HEK293T (cell line): ENCODE measurements around the gene CTNNA3.

Source experiments
- CTCF ChIA-PET: fragments of 350-600 bp; formaldehyde crosslinking; extraction: SDS; loops from one replicate; lab custom pipeline; 2021; ENCODE audit warnings: antibody characterized with exemption, inconsistent platforms; lab: Yijun Ruan, JAX
- POLR2A ChIA-PET: fragments of 350-600 bp; formaldehyde crosslinking; extraction: SDS; loops from one replicate; lab custom pipeline; 2020; ENCODE audit warnings: antibody characterized with exemption, inconsistent platforms; lab: Yijun Ruan, JAX
- DNase-seq: peaks from one replicate; pipeline ENCODE4 v3.0.0; 2012; ENCODE audit warnings: mixed read lengths; ENCODE audit errors: extremely low spot score
- ARNT ChIP-seq: fragments of 450-650 bp; IDR thresholded peaks from 2 replicates; pipeline ENCODE4 v1.6.1; 2017; ENCODE audit warnings: mild to moderate bottlenecking
- BHLHE40 ChIP-seq: fragments of 450-650 bp; IDR thresholded peaks from 2 replicates; pipeline ENCODE4 v1.6.1; 2016; ENCODE audit warnings: mild to moderate bottlenecking, moderate library complexity, borderline replicate concordance
- CTBP1 ChIP-seq: fragments of 450-650 bp; IDR thresholded peaks from 2 replicates; pipeline ENCODE4 v1.6.1; 2016; ENCODE audit warnings: borderline replicate concordance
- ELF4 ChIP-seq: fragments of 450-650 bp; IDR thresholded peaks from 2 replicates; pipeline ENCODE4 v1.6.1; 2017; ENCODE audit warnings: antibody characterized with exemption
- FOXA1 ChIP-seq: fragments of 450-650 bp; IDR thresholded peaks from 2 replicates; pipeline ENCODE4 v1.6.1; 2016; ENCODE audit warnings: mild to moderate bottlenecking
- FOXK2 ChIP-seq: fragments of 450-650 bp; IDR thresholded peaks from 2 replicates; pipeline ENCODE4 v1.6.1; 2016; ENCODE audit warnings: mild to moderate bottlenecking
- FOXM1 ChIP-seq: fragments of 450-650 bp; IDR thresholded peaks from 2 replicates; pipeline ENCODE4 v1.6.1; 2017; ENCODE audit warnings: mild to moderate bottlenecking, borderline replicate concordance
- HDGF ChIP-seq: fragments of 450-650 bp; IDR thresholded peaks from 2 replicates; pipeline ENCODE4 v1.6.1; 2017; ENCODE audit warnings: antibody characterized with exemption, borderline replicate concordance
- L3MBTL2 ChIP-seq: fragments of 450-650 bp; conservative IDR thresholded peaks from 2 replicates; pipeline ENCODE4 v1.6.1; 2016; ENCODE audit warnings: mild to moderate bottlenecking
- LEF1 ChIP-seq: fragments of 450-650 bp; IDR thresholded peaks from 2 replicates; pipeline ENCODE4 v1.6.1; 2017; ENCODE audit warnings: mild to moderate bottlenecking, borderline replicate concordance
- NFRKB ChIP-seq: fragments of 450-650 bp; IDR thresholded peaks from 2 replicates; pipeline ENCODE4 v1.6.1; 2016; ENCODE audit warnings: mild to moderate bottlenecking, moderate library complexity
- SP1 ChIP-seq: fragments of 450-650 bp; IDR thresholded peaks from 2 replicates; pipeline ENCODE4 v1.6.1; 2017
- SUZ12 ChIP-seq: fragments of 450-650 bp; IDR thresholded peaks from 2 replicates; pipeline ENCODE4 v1.6.1; 2016; ENCODE audit warnings: mild to moderate bottlenecking
- TARDBP ChIP-seq: fragments of 450-650 bp; IDR thresholded peaks from 2 replicates; pipeline ENCODE4 v1.6.1; 2016
- ZNF384 ChIP-seq: fragments of 450-650 bp; IDR thresholded peaks from 2 replicates; pipeline ENCODE4 v1.6.1; 2016
- TF ChIP-seq, protein P1 (sequence below): fragments of 450-650 bp; IDR thresholded peaks from 2 replicates; pipeline ENCODE4 v1.6.1; 2016

Gene CTNNA3

DNA sequence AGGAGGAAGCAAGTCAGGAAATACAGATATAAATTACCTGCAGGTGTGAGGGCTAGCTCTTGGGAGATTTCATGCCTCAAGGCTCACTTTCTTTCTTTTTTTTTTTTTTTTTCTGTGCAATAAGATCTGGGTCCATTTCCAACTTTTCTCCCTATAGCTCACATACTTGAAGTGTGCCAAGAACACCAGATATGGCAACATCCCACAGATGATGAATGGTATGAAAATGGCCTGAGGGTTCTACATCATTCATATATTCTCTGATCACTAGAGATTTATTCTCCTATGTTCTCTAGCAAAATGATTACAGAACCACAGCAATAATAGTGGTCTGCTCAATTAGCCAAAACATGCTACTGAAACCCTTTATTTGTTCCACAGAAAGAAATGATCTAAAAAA is 653.0 kb downstream of the CTNNA3 start:
- POLR2A ChIA-PET, result no interaction called here
- no peak for DNase-seq
- TF ChIP-seq HDGF (no peak), SP1 (no peak), CTBP1 (no peak), BHLHE40 (no peak)
- CTCF ChIA-PET, result no interaction called here

- no peak for DNase-seq
- POLR2A ChIA-PET, result no interaction called here
- CTCF ChIA-PET, result no interaction called here
- TF ChIP-seq TARDBP, result no peak
- no peak for TF ChIP-seq SUZ12
These were observed 659.2 kb downstream of the CTNNA3 start for GRCh38 chr10:67036808-67037207.

DNA sequence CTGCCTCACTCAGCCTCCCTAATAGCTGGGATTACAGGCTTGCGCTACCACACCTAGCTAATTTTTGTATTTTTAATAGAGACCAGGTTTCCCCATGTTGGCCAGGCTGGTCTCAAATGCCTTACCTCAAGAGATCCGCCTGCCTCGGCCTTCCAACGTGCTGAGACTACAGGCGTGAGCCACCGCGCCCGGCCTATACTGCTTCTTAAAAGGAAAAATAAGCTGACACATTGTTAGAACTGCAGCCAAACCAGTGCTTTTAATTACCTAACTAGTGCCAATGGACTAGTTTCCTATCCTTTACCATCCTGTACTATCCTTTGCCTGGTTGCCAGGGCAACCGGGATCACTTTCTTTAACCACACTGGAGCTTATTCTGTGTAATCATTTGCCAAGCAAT is 662.1 kb downstream of the CTNNA3 start:
- TF ChIP-seq ARNT (no peak), SUZ12 (no peak), CTBP1 (no peak), FOXA1 (no peak), L3MBTL2 (no peak), NFRKB (no peak), LEF1 (no peak), ZNF384 (no peak), HDGF (no peak), BHLHE40 (no peak), SP1 (no peak), ELF4 (no peak), TARDBP (no peak), FOXK2 (no peak), FOXM1 (no peak)
- TF ChIP-seq, protein P1, sequence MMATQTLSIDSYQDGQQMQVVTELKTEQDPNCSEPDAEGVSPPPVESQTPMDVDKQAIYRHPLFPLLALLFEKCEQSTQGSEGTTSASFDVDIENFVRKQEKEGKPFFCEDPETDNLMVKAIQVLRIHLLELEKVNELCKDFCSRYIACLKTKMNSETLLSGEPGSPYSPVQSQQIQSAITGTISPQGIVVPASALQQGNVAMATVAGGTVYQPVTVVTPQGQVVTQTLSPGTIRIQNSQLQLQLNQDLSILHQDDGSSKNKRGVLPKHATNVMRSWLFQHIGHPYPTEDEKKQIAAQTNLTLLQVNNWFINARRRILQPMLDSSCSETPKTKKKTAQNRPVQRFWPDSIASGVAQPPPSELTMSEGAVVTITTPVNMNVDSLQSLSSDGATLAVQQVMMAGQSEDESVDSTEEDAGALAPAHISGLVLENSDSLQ, result no peak
- ChIA-PET POLR2A (no interaction called here), CTCF (no interaction called here)
- DNase-seq, result no peak

GRCh38 chr10:67022099-67022498 is 673.9 kb downstream of the CTNNA3 start:
- POLR2A ChIA-PET, result no interaction called here
- no peak for DNase-seq
- no peak for TF ChIP-seq ZNF384
- no peak for TF ChIP-seq CTBP1
- no peak for TF ChIP-seq BHLHE40
- no peak for TF ChIP-seq FOXA1
- no peak for TF ChIP-seq HDGF
- no peak for TF ChIP-seq SP1
- TF ChIP-seq NFRKB, result no peak
- TF ChIP-seq, protein P1, result no peak
- no peak for TF ChIP-seq ELF4
- no peak for TF ChIP-seq LEF1
- TF ChIP-seq FOXM1, result no peak
- no peak for TF ChIP-seq TARDBP
- TF ChIP-seq L3MBTL2, result no peak
- CTCF ChIA-PET, result no interaction called here

GRCh38 chr10:67017218-67017617 is 678.8 kb downstream of the CTNNA3 start:
- TF ChIP-seq SP1 (no peak), SUZ12 (no peak), BHLHE40 (no peak), LEF1 (no peak), ELF4 (no peak), FOXM1 (no peak), ZNF384 (no peak), FOXK2 (no peak), L3MBTL2 (no peak), HDGF (no peak), TARDBP (no peak), NFRKB (no peak), CTBP1 (no peak), ARNT (no peak), FOXA1 (no peak)
- TF ChIP-seq, protein P1, result no peak

DNA sequence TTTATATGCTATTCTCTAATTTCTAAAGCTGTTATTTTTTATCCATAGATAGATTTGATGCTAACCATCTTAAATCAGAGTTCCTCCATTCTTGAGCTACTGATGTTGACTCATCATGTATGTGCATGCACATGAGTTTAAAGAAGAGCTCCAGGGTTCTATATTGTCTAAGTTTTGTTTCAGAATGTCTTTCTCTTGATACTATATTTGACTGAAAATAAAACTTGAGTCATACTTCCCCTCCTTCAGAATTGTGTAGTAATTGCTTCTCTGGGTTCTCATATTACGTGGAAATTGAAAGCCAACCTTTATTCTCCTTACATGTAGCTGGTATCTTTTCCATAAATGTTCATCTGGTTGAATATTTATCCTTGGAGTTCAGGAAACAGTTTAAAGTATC is 680.8 kb downstream of the CTNNA3 start:
- POLR2A ChIA-PET, result no interaction called here
- no peak for DNase-seq
- TF ChIP-seq FOXK2 (no peak), FOXM1 (no peak), FOXA1 (no peak), CTBP1 (no peak), TARDBP (no peak)
- TF ChIP-seq, protein P1, result no peak
- CTCF ChIA-PET, result no interaction called here

More at GRCh38 chr10:67017218-67017617, 678.8 kb downstream of the CTNNA3 start:
- DNase-seq, result no peak
- CTCF ChIA-PET, result no interaction called here
- POLR2A ChIA-PET, result no interaction called here
